GM12878 (cell line): ENCODE data around the gene CFAP107. TPM values are rescaled to one million over a fixed set of nuclear protein-coding genes. Genes with fewer than 3 reads are reported as not detected.

ENCODE experiments used
- ATAC-seq: fragments of 200-7000 bp; cut with Tn5 transposase; 3 replicates; pipeline ENCODE4 v1.9.1; 2020; ENCODE audit warnings: mild to moderate bottlenecking, moderate library complexity
- BruUV-seq: library from RNA; stranded (reverse); fragments of 400-500 nt; replicated peaks from 2 replicates; lab custom pipeline; 2021; lab: Mats Ljungman, UMichigan
- CTCF ChIA-PET: fragments of 300-600 bp; sonication (Branson Sonifier 250); formaldehyde crosslinking; extraction: SDS; loops from one replicate; lab custom pipeline; 2021; ENCODE audit warnings: inconsistent platforms; lab: Yijun Ruan, JAX
- POLR2A ChIA-PET: fragments of 350-600 bp; formaldehyde crosslinking; extraction: SDS; loops from one replicate; lab custom pipeline; 2021; ENCODE audit warnings: inconsistent platforms; lab: Charles Lee
- RAD21 ChIA-PET: fragments of 300-600 bp; sonication (Branson Sonifier 250); formaldehyde crosslinking; loops from one replicate; lab custom pipeline; 2023; ENCODE audit warnings: antibody characterized with exemption; ENCODE audit not compliant: unreplicated experiment; lab: Charles Lee
- SMC1A ChIA-PET: fragments of 300-600 bp; sonication (Branson Sonifier 250); formaldehyde crosslinking; loops from one replicate; lab custom pipeline; 2023; ENCODE audit not compliant: unreplicated experiment, uncharacterized antibody; lab: Charles Lee
- DNase-seq: peaks from one replicate; pipeline ENCODE4 v3.0.0-alpha.2; 2011; ENCODE audit warnings: low read depth, low spot score
- FAIRE-seq: peaks from 3 replicates; lab custom pipeline; 2011; peaks lifted over from hg19 to GRCh38; lab: Jason Lieb, UNC
- H2AFZ ChIP-seq: 2 replicates; pipeline ENCODE4 v1.6.0; 2011; ENCODE audit warnings: low read depth, low read length, control low read depth; ENCODE audit not compliant: control insufficient read depth
- H3K27ac ChIP-seq: 2 replicates; pipeline ENCODE4 v1.5.1; 2011; ENCODE audit warnings: control low read depth; ENCODE audit not compliant: control insufficient read depth, insufficient read depth
- H3K27me3 ChIP-seq, 2 experiments: replicated peaks in 1 of 2; 2 replicates each; pipeline versions ENCODE4 v1.6.0 to v1.6.1; 2011; ENCODE audit warnings: low read length in 1 of 2; ENCODE audit not compliant: control insufficient read depth in 2 of 2, insufficient read depth in 2 of 2
- H3K36me3 ChIP-seq, 2 experiments: 2 replicates each; pipeline ENCODE4 v1.5.1; 2011; ENCODE audit warnings: low read length in 1 of 2; ENCODE audit not compliant: control insufficient read depth in 2 of 2, insufficient read depth in 2 of 2
- H3K4me1 ChIP-seq: 2 replicates; pipeline ENCODE4 v1.6.1; 2011; ENCODE audit warnings: mild to moderate bottlenecking, low read length, moderate library complexity, mixed read lengths; ENCODE audit not compliant: control insufficient read depth, insufficient read depth
- H3K4me2 ChIP-seq: 2 replicates; pipeline ENCODE4 v1.6.0; 2011; ENCODE audit warnings: control low read depth; ENCODE audit not compliant: control insufficient read depth, insufficient read depth
- H3K4me3 ChIP-seq: fragments of 200-600 bp; sonication (generic); 2 replicates; pipeline ENCODE4 v1.5.1; 2016
- H3K79me2 ChIP-seq: 2 replicates; pipeline ENCODE4 v1.6.0; 2011; ENCODE audit warnings: low read length; ENCODE audit not compliant: control insufficient read depth, insufficient read depth
- H3K9ac ChIP-seq: 2 replicates; pipeline ENCODE4 v1.8.0; 2011; ENCODE audit warnings: low read length, control low read depth, mixed read lengths; ENCODE audit not compliant: control insufficient read depth, insufficient read depth
- H3K9me3 ChIP-seq: replicated peaks from 3 replicates; pipeline ENCODE4 v1.5.1; 2011; ENCODE audit warnings: mild to moderate bottlenecking, low read length; ENCODE audit not compliant: control insufficient read depth, insufficient read depth
- H4K20me1 ChIP-seq: 2 replicates; pipeline ENCODE4 v1.6.0; 2011; ENCODE audit not compliant: control insufficient read depth, insufficient read depth
- BMI1 ChIP-seq: fragments of 450-650 bp; IDR thresholded peaks from 2 replicates; pipeline ENCODE4 v1.6.1; 2016; ENCODE audit warnings: mild to moderate bottlenecking, moderate library complexity, borderline replicate concordance
- CHD4 ChIP-seq: fragments of 200-600 bp; sonication (generic); IDR thresholded peaks from 2 replicates; pipeline ENCODE4 v1.6.1; 2016; ENCODE audit warnings: mild to moderate bottlenecking
- HDAC6 ChIP-seq: fragments of 200-600 bp; sonication (generic); IDR thresholded peaks from one replicate; pipeline ENCODE4 v1.8.0; 2017; ENCODE audit warnings: antibody characterized with exemption; ENCODE audit not compliant: unreplicated experiment
- IKZF2 ChIP-seq, 2 experiments: fragments of 450-650 bp; IDR thresholded peaks; 2 replicates each; pipeline ENCODE4 v1.6.1; 2017; ENCODE audit warnings: mild to moderate bottlenecking in 2 of 2, moderate library complexity in 2 of 2
- NFYA ChIP-seq: IDR thresholded peaks from 2 replicates; pipeline ENCODE4 v1.6.1; 2011; ENCODE audit warnings: low read depth, mild to moderate bottlenecking, low read length, improper control_type of control experiment, borderline replicate concordance
- NR2C1 ChIP-seq: fragments of 450-650 bp; IDR thresholded peaks from 2 replicates; pipeline ENCODE4 v1.6.1; 2017; ENCODE audit warnings: antibody characterized with exemption, mild to moderate bottlenecking, moderate library complexity
- POLR2AphosphoS2 ChIP-seq: IDR thresholded peaks from 2 replicates; pipeline ENCODE4 v1.6.1; 2011; ENCODE audit warnings: low read depth, mild to moderate bottlenecking, low read length, improper control_type of control experiment, moderate library complexity
- RCOR1 ChIP-seq: conservative IDR thresholded peaks from 2 replicates; pipeline ENCODE4 v1.6.1; 2012; ENCODE audit warnings: low read depth, low read length, improper control_type of control experiment
- RUNX3 ChIP-seq: IDR thresholded peaks from 2 replicates; pipeline ENCODE4 v1.6.1; 2012; ENCODE audit warnings: low read length, inconsistent platforms
- SPI1 ChIP-seq: IDR thresholded peaks from 2 replicates; pipeline ENCODE4 v1.6.1; 2011; ENCODE audit warnings: low read depth, mild to moderate bottlenecking, low read length, moderate library complexity, borderline replicate concordance; ENCODE audit not compliant: insufficient read depth
- SREBF2 ChIP-seq: IDR thresholded peaks from 2 replicates; pipeline ENCODE4 v1.6.1; 2012; ENCODE audit warnings: mild to moderate bottlenecking, low read length
- ZNF24 ChIP-seq: fragments of 450-650 bp; IDR thresholded peaks from 2 replicates; pipeline ENCODE4 v1.6.1; 2017; ENCODE audit warnings: antibody characterized with exemption, mild to moderate bottlenecking
- WGBS: methylation state at CpG from one replicate; pipeline ENCODE4 v1.1.6; 2016; ENCODE audit warnings: low lambda C conversion rate; ENCODE audit not compliant: insufficient replicate concordance, insufficient coverage; ENCODE audit errors: missing lambda C conversion rate; 5-methylcytosine and 5-hydroxymethylcytosine counted together
- in situ Hi-C: fragments of 300-500 bp; cut with MboI; formaldehyde crosslinking; loops from 9 replicates; pipeline ENCODE4 v1.14.3; 2018; ENCODE audit warnings: mixed read lengths
- intact Hi-C: fragments of 100-400 bp; cut with micrococcal nuclease; formaldehyde crosslinking; loops from one replicate; pipeline ENCODE4 v1.14.2; 2022; ENCODE audit not compliant: unreplicated experiment
- polyA plus RNA-seq, 11 experiments: library from polyadenylated mRNA; depleted of rRNA in 4 of 11; unstranded in 6 of 11; stranded (reverse) in 5 of 11; fragments of >200 nt; fragmentation: Nextera tagmentation in 4 of 11; fragmentation: Illumina TruSeq in 1 of 11; extraction: Ambion mirVana in 4 of 11; extraction: Trizol in 1 of 11; gene quantifications; 1 replicate in 1 of 11; 2 replicates in 10 of 11; pipeline versions ENCODE4 v1.2.1 to v1.2.3, GENCODE V29; 2011 to 2016; ENCODE audit warnings: inconsistent platforms in 2 of 11, missing spikeins in 2 of 11, low read depth in 1 of 11
- total RNA-seq, 4 experiments: library from RNA; depleted of rRNA in 3 of 4; stranded (reverse); fragments of >200 nt in 3 of 4; fragmentation: Illumina TruSeq in 1 of 4; extraction: Trizol in 1 of 4; gene quantifications; 2 replicates each; pipeline versions ENCODE4 v1.2.1 to v1.2.3, GENCODE V29; 2013 to 2021
- TF ChIP-seq, protein P1 (sequence below): fragments of 450-650 bp; IDR thresholded peaks from 2 replicates; pipeline ENCODE4 v1.6.1; 2016; ENCODE audit warnings: mild to moderate bottlenecking
- TF ChIP-seq, protein P2 (sequence below): IDR thresholded peaks from 2 replicates; pipeline ENCODE4 v1.6.1; 2012; ENCODE audit warnings: low read length, inconsistent platforms
- TF ChIP-seq, protein P3 (sequence below): fragments of 450-650 bp; IDR thresholded peaks from 2 replicates; pipeline ENCODE4 v1.6.1; 2014; ENCODE audit warnings: mild to moderate bottlenecking
- TF ChIP-seq, protein P4 (sequence below): fragments of 450-650 bp; formaldehyde crosslinking; IDR thresholded peaks from 2 replicates; pipeline ENCODE4 v1.4.0; 2020; ENCODE audit warnings: mild to moderate bottlenecking, moderate library complexity

CFAP107 gene
- total and polyA plus RNA-seq, 10 of the 15 experiments (the other 5 are each of a cell fraction or from before 2014, with no cell fraction given) = not detected

DNA sequence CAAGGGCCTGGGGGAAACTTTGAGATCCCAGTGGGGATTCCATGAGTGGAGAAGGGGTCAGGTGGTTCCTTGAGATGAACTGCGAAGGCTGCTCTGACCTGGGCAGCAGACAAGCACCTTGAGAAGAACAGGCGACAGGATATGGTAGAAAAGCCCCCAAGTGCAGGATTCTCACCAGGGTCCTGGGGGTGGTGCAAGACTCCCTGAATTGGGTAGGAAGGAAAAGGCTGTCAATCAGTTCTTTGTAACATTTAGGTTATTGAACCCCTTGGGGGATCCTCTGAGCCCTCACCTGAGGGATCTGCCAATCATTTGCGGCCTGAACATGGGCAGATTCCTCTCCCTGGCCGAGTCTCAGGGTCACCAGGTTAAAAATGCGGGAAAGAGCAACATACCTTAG is 25.2 kb downstream of the CFAP107 start:
- Histone ChIP-seq H3K4me3 (no peak overlapping the region), H3K9me3 (no peaks in the 10 kb centered on the region), H2AFZ (no peak overlapping the region), H4K20me1 (no peaks in the 10 kb centered on the region), H3K79me2 (no peaks in the 10 kb centered on the region), H3K4me2 (no peak overlapping the region), H3K36me3 (no peaks in the 10 kb centered on the region), H3K27ac (no peak overlapping the region), H3K27me3 (no peaks in the 10 kb centered on the region; a peak in 1 of 4 replicates), H3K4me1 (no peaks in the 10 kb centered on the region), H3K9ac (no peak overlapping the region)
- ChIA-PET SMC1A (no interaction called here), POLR2A (no interaction called here), CTCF (no interaction called here), RAD21 (no interaction called here)
- ATAC-seq (no peak), FAIRE-seq (no peak), DNase-seq (no peak)
- 3% methylated on average over 5 of the region's 5 CpGs for WGBS
- BruUV-seq = no TSS peak
- in situ Hi-C loops (no loop called here), intact Hi-C loops (no loop called here)
- no peak for TF ChIP-seq BMI1
- TF ChIP-seq HDAC6 = no peak
- TF ChIP-seq ZNF24 = no peak
- TF ChIP-seq, protein P1, sequence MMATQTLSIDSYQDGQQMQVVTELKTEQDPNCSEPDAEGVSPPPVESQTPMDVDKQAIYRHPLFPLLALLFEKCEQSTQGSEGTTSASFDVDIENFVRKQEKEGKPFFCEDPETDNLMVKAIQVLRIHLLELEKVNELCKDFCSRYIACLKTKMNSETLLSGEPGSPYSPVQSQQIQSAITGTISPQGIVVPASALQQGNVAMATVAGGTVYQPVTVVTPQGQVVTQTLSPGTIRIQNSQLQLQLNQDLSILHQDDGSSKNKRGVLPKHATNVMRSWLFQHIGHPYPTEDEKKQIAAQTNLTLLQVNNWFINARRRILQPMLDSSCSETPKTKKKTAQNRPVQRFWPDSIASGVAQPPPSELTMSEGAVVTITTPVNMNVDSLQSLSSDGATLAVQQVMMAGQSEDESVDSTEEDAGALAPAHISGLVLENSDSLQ = no peak
- TF ChIP-seq SREBF2 = no peak
- TF ChIP-seq, protein P2, sequence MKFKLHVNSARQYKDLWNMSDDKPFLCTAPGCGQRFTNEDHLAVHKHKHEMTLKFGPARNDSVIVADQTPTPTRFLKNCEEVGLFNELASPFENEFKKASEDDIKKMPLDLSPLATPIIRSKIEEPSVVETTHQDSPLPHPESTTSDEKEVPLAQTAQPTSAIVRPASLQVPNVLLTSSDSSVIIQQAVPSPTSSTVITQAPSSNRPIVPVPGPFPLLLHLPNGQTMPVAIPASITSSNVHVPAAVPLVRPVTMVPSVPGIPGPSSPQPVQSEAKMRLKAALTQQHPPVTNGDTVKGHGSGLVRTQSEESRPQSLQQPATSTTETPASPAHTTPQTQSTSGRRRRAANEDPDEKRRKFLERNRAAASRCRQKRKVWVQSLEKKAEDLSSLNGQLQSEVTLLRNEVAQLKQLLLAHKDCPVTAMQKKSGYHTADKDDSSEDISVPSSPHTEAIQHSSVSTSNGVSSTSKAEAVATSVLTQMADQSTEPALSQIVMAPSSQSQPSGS = no peak
- no peak for TF ChIP-seq NR2C1
- TF ChIP-seq CHD4 = no peak
- TF ChIP-seq, protein P3, sequence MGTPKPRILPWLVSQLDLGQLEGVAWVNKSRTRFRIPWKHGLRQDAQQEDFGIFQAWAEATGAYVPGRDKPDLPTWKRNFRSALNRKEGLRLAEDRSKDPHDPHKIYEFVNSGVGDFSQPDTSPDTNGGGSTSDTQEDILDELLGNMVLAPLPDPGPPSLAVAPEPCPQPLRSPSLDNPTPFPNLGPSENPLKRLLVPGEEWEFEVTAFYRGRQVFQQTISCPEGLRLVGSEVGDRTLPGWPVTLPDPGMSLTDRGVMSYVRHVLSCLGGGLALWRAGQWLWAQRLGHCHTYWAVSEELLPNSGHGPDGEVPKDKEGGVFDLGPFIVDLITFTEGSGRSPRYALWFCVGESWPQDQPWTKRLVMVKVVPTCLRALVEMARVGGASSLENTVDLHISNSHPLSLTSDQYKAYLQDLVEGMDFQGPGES = no peak
- TF ChIP-seq, protein P4, sequence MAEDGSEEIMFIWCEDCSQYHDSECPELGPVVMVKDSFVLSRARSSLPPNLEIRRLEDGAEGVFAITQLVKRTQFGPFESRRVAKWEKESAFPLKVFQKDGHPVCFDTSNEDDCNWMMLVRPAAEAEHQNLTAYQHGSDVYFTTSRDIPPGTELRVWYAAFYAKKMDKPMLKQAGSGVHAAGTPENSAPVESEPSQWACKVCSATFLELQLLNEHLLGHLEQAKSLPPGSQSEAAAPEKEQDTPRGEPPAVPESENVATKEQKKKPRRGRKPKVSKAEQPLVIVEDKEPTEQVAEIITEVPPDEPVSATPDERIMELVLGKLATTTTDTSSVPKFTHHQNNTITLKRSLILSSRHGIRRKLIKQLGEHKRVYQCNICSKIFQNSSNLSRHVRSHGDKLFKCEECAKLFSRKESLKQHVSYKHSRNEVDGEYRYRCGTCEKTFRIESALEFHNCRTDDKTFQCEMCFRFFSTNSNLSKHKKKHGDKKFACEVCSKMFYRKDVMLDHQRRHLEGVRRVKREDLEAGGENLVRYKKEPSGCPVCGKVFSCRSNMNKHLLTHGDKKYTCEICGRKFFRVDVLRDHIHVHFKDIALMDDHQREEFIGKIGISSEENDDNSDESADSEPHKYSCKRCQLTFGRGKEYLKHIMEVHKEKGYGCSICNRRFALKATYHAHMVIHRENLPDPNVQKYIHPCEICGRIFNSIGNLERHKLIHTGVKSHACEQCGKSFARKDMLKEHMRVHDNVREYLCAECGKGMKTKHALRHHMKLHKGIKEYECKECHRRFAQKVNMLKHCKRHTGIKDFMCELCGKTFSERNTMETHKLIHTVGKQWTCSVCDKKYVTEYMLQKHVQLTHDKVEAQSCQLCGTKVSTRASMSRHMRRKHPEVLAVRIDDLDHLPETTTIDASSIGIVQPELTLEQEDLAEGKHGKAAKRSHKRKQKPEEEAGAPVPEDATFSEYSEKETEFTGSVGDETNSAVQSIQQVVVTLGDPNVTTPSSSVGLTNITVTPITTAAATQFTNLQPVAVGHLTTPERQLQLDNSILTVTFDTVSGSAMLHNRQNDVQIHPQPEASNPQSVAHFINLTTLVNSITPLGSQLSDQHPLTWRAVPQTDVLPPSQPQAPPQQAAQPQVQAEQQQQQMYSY (CRISPR knock-in tag) = no peak
- TF ChIP-seq RCOR1 = no peak
- no peak for TF ChIP-seq SPI1
- no peak for TF ChIP-seq IKZF2 (IDR thresholded peaks at IDR 0.05)
- TF ChIP-seq RUNX3 = no peak
- TF ChIP-seq NFYA = no peak
- TF ChIP-seq POLR2AphosphoS2 = no peak
